H9 (cell line): ENCODE measurements around the gene SPTLC1. TPM values are rescaled to one million over a fixed set of nuclear protein-coding genes. Genes with fewer than 3 reads are reported as not detected.

Experiments
- DNase-seq: peaks from one replicate; pipeline ENCODE4 v3.0.0-alpha.2; 2017
- H2AFZ ChIP-seq: one replicate; pipeline ENCODE4 v1.6.1; 2013; ENCODE audit warnings: mild to moderate bottlenecking, low read length, control low read depth, moderate library complexity
- H2AK5ac ChIP-seq: 2 replicates; pipeline ENCODE4 v1.6.1; 2013; ENCODE audit warnings: low read length, control low read depth, mixed read lengths; ENCODE audit not compliant: insufficient read length
- H2BK120ac ChIP-seq: one replicate; pipeline ENCODE4 v1.6.1; 2013; ENCODE audit warnings: low read depth, mild to moderate bottlenecking, low read length, control low read depth, inconsistent platforms; ENCODE audit not compliant: poor library complexity, severe bottlenecking
- H2BK12ac ChIP-seq: 2 replicates; pipeline ENCODE4 v1.6.1; 2013; ENCODE audit warnings: low read length, control low read depth, mixed read lengths, low read depth; ENCODE audit not compliant: insufficient read length
- H2BK15ac ChIP-seq: 2 replicates; pipeline ENCODE4 v1.6.1; 2013; ENCODE audit warnings: low read depth, low read length, control low read depth
- H2BK20ac ChIP-seq: one replicate; pipeline ENCODE4 v1.6.1; 2013; ENCODE audit warnings: low read depth, mild to moderate bottlenecking, low read length, control low read depth, inconsistent platforms; ENCODE audit not compliant: poor library complexity, severe bottlenecking
- H2BK5ac ChIP-seq: 2 replicates; pipeline ENCODE4 v1.6.1; 2013; ENCODE audit warnings: low read length, control low read depth, mixed read lengths; ENCODE audit not compliant: insufficient read length
- H3K14ac ChIP-seq: 2 replicates; pipeline ENCODE4 v1.6.1; 2013; ENCODE audit warnings: low read length, control low read depth; ENCODE audit not compliant: insufficient read depth
- H3K18ac ChIP-seq: 2 replicates; pipeline ENCODE4 v1.6.1; 2013; ENCODE audit warnings: low read depth, mild to moderate bottlenecking, mixed read lengths, low read length, control low read depth; ENCODE audit not compliant: insufficient read length
- H3K23ac ChIP-seq: 2 replicates; pipeline ENCODE4 v1.6.1; 2013; ENCODE audit warnings: low read length, control low read depth, mixed read lengths, low read depth; ENCODE audit not compliant: insufficient read length
- H3K23me2 ChIP-seq: 2 replicates; pipeline ENCODE4 v1.6.1; 2013; ENCODE audit warnings: low read depth, mild to moderate bottlenecking, mixed read lengths, low read length, control low read depth; ENCODE audit not compliant: insufficient read length, poor library complexity, severe bottlenecking
- H3K27ac ChIP-seq: 2 replicates; pipeline ENCODE4 v1.5.1; 2013; ENCODE audit warnings: low read length, control low read depth, mixed read lengths, low read depth; ENCODE audit not compliant: insufficient read length
- H3K27me3 ChIP-seq: 2 replicates; pipeline ENCODE4 v1.6.1; 2013; ENCODE audit warnings: low read length, control low read depth, inconsistent platforms; ENCODE audit not compliant: insufficient read depth
- H3K4ac ChIP-seq: 2 replicates; pipeline ENCODE4 v1.6.1; 2013; ENCODE audit warnings: low read depth, mild to moderate bottlenecking, control low read depth, inconsistent platforms, low read length, moderate library complexity
- H3K4me1 ChIP-seq: 2 replicates; pipeline ENCODE4 v1.6.1; 2013; ENCODE audit warnings: low read length, control low read depth, inconsistent platforms; ENCODE audit not compliant: insufficient read depth
- H3K4me2 ChIP-seq: 2 replicates; pipeline ENCODE4 v1.6.1; 2013; ENCODE audit warnings: low read length, control low read depth, mixed read lengths; ENCODE audit not compliant: insufficient read length, insufficient read depth
- H3K56ac ChIP-seq: 2 replicates; pipeline ENCODE4 v1.6.1; 2013; ENCODE audit warnings: low read depth, mild to moderate bottlenecking, mixed read lengths, low read length, control low read depth; ENCODE audit not compliant: insufficient read length
- H3K79me1 ChIP-seq: 2 replicates; pipeline ENCODE4 v1.6.1; 2013; ENCODE audit warnings: low read depth, mild to moderate bottlenecking, moderate library complexity, low read length, control low read depth, inconsistent platforms; ENCODE audit not compliant: insufficient read depth, poor library complexity, severe bottlenecking
- H3K79me2 ChIP-seq: 2 replicates; pipeline ENCODE4 v1.6.1; 2013; ENCODE audit warnings: low read length, control low read depth, inconsistent platforms; ENCODE audit not compliant: insufficient read depth
- H3K9ac ChIP-seq: 2 replicates; pipeline ENCODE4 v1.6.1; 2013; ENCODE audit warnings: low read length, control low read depth, mixed read lengths; ENCODE audit not compliant: insufficient read length; ENCODE audit errors: extremely low read depth
- H3K9me3 ChIP-seq: one replicate; pipeline ENCODE4 v1.6.1; 2013; ENCODE audit warnings: low read depth, low read length, inconsistent platforms; ENCODE audit not compliant: control insufficient read depth
- H3T11ph ChIP-seq: one replicate; pipeline ENCODE4 v1.6.1; 2013; ENCODE audit warnings: mild to moderate bottlenecking, low read length, control low read depth, inconsistent platforms
- H4K20me1 ChIP-seq: one replicate; pipeline ENCODE4 v1.6.1; 2013; ENCODE audit not compliant: control insufficient read depth, insufficient read length, insufficient read depth
- H4K5ac ChIP-seq: 2 replicates; pipeline ENCODE4 v1.6.1; 2013; ENCODE audit warnings: low read depth, mild to moderate bottlenecking, mixed read lengths, low read length, control low read depth; ENCODE audit not compliant: insufficient read length
- H4K8ac ChIP-seq: replicated peaks from 2 replicates; pipeline ENCODE4 v1.6.1; 2013; ENCODE audit warnings: low read length, control low read depth, mixed read lengths, low read depth; ENCODE audit not compliant: insufficient read length
- H4K91ac ChIP-seq: 2 replicates; pipeline ENCODE4 v1.6.1; 2013; ENCODE audit warnings: low read depth, mild to moderate bottlenecking, moderate library complexity, mixed read lengths, low read length, control low read depth; ENCODE audit not compliant: insufficient read length
- H3K27ac Mint-ChIP-seq, 3 experiments: 2 replicates in 2 of 3; 3 replicates in 1 of 3; pipeline ENCODE4 v1.8.0; 2020 to 2021; ENCODE audit warnings: mixed read lengths in 3 of 3, mild to moderate bottlenecking in 1 of 3, moderate library complexity in 1 of 3
- H3K27me3 Mint-ChIP-seq: 2 replicates; pipeline ENCODE4 v1.8.0; 2021; ENCODE audit warnings: low read depth, mild to moderate bottlenecking, moderate library complexity, mixed read lengths
- H3K36me3 Mint-ChIP-seq, 3 experiments: 2 replicates in 2 of 3; 3 replicates in 1 of 3; pipeline ENCODE4 v1.8.0; 2020 to 2021; ENCODE audit warnings: low read depth in 3 of 3, mixed read lengths in 3 of 3; ENCODE audit not compliant: insufficient read depth in 1 of 3
- H3K4me1 Mint-ChIP-seq, 2 experiments: 2 replicates each; pipeline ENCODE4 v1.8.0; 2020; ENCODE audit warnings: mixed read lengths in 2 of 2
- H3K4me3 Mint-ChIP-seq, 2 experiments: 2 replicates in 1 of 2; 3 replicates in 1 of 2; pipeline ENCODE4 v1.8.0; 2020 to 2021; ENCODE audit warnings: mild to moderate bottlenecking in 2 of 2, mixed read lengths in 2 of 2, moderate library complexity in 1 of 2
- H3K9me3 Mint-ChIP-seq, 2 experiments: 2 replicates in 1 of 2; 3 replicates in 1 of 2; pipeline ENCODE4 v1.8.0; 2020; ENCODE audit warnings: mild to moderate bottlenecking in 2 of 2, mixed read lengths in 2 of 2, moderate library complexity in 1 of 2
- WGBS: extraction: QIAGEN DNeasy Blood & Tissue Kit; methylation state at CpG from one replicate; pipeline ENCODE4 v1.1.7; 2013; ENCODE audit warnings: missing lambda C conversion rate, low lambda C conversion rate, mixed read lengths; ENCODE audit not compliant: insufficient read length; ENCODE audit errors: extremely low coverage; 5-methylcytosine and 5-hydroxymethylcytosine counted together
- total RNA-seq: library from RNA; stranded (reverse); gene quantifications from 2 replicates; pipeline ENCODE4 v1.2.1, GENCODE V29; 2021
- TF ChIP-seq, protein P1 (sequence below): fragments of 200-600 bp; sonication (generic); conservative IDR thresholded peaks from 3 replicates; pipeline ENCODE4 v1.8.0; 2021; ENCODE audit warnings: antibody characterized with exemption, mild to moderate bottlenecking

Gene SPTLC1
- total RNA-seq, 1 experiment from 2014 or later = 73.5 TPM

DNA sequence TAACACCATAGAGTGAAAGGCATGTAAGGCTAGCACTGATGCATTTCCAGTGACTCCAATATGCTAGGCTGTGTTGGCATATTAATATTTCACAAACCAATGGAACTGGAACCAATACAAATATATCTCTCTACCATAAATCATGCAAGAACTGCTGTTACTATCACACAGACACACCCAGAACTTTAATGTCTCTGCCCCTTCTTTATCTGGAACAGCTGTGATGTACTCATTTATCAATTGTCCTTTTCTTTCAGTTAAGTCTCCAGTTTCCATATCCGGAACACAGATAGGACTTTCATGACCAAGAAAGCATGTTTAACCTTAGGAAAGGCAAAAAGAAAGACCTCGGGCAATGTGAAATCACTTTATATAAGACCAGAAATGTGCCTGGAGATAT lies 70.3 kb downstream of the SPTLC1 start:
- Mint-ChIP-seq H3K27me3 (no peaks in the 10 kb centered on the region), H3K4me3 (no peak overlapping the region), H3K27ac (no peak overlapping the region), H3K36me3 (peaks cover 51 to 68% (median 56%) of the 10 kb centered on the region in 3 experiments), H3K9me3 (peaks cover 17 to 20% of the 10 kb centered on the region in 2 experiments), H3K4me1 (peaks cover 19 to 21% of the 10 kb centered on the region in 2 experiments)
- Histone ChIP-seq H3K23ac (no peak overlapping the region), H3K14ac (no peak overlapping the region), H3K79me1 (no peaks in the 10 kb centered on the region), H4K5ac (no peak overlapping the region), H3K4me1 (peaks cover 3% of the 10 kb centered on the region; the same call in 1 of the 2 replicates), H3K56ac (no peak overlapping the region), H3K9me3 (no peaks in the 10 kb centered on the region), H3K18ac (no peak overlapping the region), H3K9ac (no peak overlapping the region), H2BK20ac (no peak overlapping the region), H2BK5ac (no peak overlapping the region), H3T11ph (no peak overlapping the region), H4K20me1 (no peaks in the 10 kb centered on the region), H4K8ac (no peak overlapping the region), H2BK15ac (no peak overlapping the region), H3K79me2 (no peaks in the 10 kb centered on the region), H3K27me3 (no peaks in the 10 kb centered on the region), H2AK5ac (no peak overlapping the region), H2BK120ac (no peak overlapping the region), H3K4ac (no peak overlapping the region), H4K91ac (no peak overlapping the region), H3K4me2 (no peak overlapping the region), H3K27ac (no peak overlapping the region), H2AFZ (no peak overlapping the region), H3K23me2 (no peaks in the 10 kb centered on the region), H2BK12ac (no peak overlapping the region)
- TF ChIP-seq, protein P1, sequence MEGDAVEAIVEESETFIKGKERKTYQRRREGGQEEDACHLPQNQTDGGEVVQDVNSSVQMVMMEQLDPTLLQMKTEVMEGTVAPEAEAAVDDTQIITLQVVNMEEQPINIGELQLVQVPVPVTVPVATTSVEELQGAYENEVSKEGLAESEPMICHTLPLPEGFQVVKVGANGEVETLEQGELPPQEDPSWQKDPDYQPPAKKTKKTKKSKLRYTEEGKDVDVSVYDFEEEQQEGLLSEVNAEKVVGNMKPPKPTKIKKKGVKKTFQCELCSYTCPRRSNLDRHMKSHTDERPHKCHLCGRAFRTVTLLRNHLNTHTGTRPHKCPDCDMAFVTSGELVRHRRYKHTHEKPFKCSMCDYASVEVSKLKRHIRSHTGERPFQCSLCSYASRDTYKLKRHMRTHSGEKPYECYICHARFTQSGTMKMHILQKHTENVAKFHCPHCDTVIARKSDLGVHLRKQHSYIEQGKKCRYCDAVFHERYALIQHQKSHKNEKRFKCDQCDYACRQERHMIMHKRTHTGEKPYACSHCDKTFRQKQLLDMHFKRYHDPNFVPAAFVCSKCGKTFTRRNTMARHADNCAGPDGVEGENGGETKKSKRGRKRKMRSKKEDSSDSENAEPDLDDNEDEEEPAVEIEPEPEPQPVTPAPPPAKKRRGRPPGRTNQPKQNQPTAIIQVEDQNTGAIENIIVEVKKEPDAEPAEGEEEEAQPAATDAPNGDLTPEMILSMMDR = no peak
- DNase-seq = no peak
- no CpG with 5 or more reads among the region's 2 CpGs for WGBS
